ENCODE measurements around the gene BCCIP. TPM values are rescaled to one million over a fixed set of nuclear protein-coding genes. Genes with fewer than 3 reads are reported as not detected.

BCCIP gene
- total RNA-seq, 1 experiment from 2014 or later = 30.1 TPM

- DNase-seq (ENCODE audit: low spot score) = no peak
These were observed 21.4 kb downstream of the BCCIP start for GRCh38 chr10:125844751-125845221.

DNA sequence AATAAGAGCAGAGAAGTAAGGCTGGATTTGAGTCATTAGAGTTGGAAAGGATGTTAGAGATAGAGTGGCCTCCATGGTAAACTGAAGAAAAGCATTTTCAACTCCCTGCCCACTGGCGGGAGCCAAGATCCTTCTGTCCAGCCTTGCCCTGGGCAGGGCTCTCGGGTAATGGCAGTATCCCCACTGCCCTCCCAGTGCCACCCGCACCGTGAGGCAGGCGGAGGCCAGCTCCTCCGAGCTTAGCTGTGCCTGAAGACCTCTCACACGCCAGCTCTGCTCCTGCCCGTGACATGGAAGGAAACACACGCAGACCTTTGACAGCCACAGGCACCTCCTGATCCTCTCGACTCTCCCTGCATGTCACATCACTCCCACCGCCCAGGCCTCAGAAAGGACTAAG, 22.3 kb downstream of the BCCIP start:
- no peak for DNase-seq (ENCODE audit: low spot score)

- DNase-seq (ENCODE audit: low spot score) = no peak
These were observed 23.5 kb downstream of the BCCIP start for GRCh38 chr10:125846894-125847293.

DNA sequence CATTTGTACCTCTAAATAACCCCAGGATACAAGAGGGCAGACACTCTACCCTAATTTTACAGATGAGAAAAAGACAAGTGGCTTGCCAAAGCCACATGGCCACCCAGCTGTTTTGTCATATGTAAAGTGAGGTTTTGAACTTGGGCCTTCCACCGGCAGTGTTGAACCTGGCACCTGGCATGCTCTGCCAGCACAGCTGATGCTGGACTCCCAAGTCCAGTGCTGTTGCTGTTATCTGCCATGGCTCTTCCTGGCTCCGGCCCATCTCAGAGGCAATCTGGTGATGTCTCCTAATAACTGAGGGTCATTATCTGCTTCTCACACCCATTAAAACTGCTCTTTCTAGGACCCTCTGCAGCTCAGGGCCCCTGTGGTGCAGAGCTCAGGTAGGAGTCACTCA, 25.0 kb downstream of the BCCIP start:
- DNase-seq (ENCODE audit: low spot score) = no peak

DNA sequence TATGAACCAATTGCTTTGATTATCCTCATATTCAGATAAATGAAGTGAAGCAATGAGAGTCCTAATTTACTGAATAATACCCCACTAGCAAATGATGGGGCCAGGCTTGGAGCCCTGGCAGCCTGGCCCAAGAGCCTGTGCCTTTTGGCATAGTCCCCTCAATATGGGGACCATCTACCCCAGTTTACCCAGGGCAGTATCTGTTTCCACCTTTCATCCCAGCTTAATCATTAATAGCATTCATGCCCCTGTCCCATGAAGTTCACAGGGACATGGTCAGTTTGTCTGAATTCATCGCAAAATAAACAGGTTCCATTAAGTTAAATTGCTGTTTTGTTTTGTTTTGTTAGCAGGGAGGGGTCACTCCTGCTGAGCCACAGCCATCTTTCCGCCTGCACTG, 25.5 kb downstream of the BCCIP start:
- DNase-seq (ENCODE audit: low spot score) = no peak

- DNase-seq (ENCODE audit: low spot score) = no peak
These were observed 26.1 kb downstream of the BCCIP start for GRCh38 chr10:125849448-125849847.

DNA sequence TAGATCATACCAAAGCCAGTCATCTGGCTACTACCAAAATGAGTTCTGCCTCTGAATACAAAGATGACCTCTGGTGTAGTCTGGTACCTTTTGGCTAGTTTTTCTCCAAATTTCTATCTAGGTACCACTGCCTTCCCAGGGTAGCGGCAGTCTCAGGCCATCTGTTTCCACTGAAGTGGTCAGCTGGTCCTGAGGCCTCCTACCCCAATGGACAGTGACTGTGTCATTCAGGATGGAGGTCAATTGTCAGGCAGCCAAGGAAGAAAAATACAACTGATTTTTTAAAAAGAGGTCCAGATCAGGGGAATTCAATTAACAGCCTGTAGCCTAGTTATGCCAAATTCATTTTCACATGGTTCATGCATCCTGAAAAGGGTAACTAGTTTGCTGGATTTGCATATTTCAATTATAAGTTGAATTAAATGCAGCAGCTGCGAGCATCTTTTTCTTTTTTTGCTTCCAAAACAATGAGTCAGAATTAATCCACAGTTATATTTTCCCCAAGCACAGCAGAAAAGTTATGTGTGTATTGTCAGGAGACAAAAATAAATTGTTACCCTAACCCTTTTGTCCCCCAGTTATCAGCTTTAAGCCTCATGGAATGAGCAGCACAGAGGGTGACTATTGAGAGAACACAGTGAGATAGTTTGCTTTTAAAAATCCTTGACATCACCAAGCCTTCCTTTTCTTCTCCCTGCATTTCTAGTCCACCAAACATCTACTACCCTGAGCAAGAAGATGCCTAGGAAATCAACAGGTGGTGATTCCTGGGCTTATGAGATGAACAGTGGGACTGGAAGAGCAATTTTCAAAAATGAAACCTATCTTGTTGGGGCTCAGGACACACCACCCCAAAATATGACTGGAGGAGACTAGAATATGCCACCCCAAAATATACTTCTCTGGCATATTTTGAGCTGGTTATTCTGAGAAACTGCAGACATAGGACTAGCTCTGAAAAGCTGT, 27.7 kb downstream of the BCCIP start:
- DNase-seq (ENCODE audit: low spot score) = no peak

- DNase-seq (ENCODE audit: low spot score) = no peak
These were observed 29.1 kb downstream of the BCCIP start for GRCh38 chr10:125852487-125852886.

- DNase-seq (ENCODE audit: low spot score) = no peak
These were observed 33.9 kb downstream of the BCCIP start for GRCh38 chr10:125857185-125857760.

- no peak for DNase-seq (ENCODE audit: low spot score)
These were observed 35.9 kb downstream of the BCCIP start for GRCh38 chr10:125859128-125859817.

- no peak for DNase-seq (ENCODE audit: low spot score)
These were observed 41.8 kb downstream of the BCCIP start for GRCh38 chr10:125865120-125865519.

DNA sequence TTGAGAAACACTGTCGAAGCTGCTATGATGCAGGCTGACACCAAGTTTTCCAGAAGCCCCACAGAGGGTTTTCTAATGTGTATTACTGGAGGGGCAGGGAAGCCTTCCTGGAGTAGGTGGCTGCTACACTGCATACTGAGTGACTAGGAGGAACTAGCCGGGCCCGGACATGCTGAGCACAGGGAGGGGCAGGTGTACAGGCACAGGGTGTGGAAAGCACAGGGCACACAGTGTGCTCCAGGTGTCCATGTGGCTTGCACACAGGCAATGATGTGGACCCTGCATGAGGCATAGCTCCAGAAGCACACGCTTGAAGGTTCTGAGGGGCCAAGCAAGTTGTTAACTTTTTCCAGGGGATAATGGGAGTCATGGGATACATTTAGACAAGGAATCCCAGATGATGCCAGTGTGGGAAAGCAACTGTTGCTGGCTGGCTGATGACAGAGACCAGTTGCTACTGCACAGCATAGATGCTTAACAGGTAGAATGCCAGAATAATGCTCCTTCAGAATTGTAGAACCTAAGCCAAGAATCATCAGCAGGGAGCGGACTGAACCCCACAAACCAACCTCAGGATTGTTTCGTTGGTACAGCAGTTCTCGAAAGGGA, 43.2 kb downstream of the BCCIP start:
- no peak for DNase-seq (ENCODE audit: low spot score)

DNA sequence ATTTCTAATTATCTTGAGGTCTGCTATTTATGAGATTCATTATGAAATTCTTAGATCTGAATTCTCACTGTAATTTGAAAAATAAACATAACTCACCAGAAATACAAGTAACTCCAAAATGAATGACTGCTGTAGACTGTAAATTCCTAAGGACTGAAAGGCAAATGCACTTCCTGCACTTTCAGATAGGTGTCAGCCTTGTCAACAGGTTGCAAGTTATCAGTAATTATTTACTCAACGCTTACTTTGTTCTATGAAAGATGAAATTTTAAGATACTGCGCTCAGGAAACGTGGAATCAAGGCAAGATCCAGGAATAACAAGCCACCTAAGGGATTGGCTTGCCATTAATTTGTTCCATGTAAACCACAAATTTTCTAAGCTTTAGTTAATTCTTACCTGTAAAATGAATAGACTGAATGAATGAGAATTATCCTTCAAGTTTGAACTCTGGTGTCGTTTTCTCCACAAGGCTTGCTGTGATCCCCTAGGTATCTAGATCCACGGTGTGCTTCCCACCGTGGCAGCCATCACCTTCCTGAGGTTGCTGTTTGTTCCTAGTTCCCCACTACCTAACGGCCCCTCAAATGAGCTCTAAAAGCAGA, 45.1 kb downstream of the BCCIP start:
- peak; percentile 78 for DNase-seq (ENCODE audit: low spot score)

DNA sequence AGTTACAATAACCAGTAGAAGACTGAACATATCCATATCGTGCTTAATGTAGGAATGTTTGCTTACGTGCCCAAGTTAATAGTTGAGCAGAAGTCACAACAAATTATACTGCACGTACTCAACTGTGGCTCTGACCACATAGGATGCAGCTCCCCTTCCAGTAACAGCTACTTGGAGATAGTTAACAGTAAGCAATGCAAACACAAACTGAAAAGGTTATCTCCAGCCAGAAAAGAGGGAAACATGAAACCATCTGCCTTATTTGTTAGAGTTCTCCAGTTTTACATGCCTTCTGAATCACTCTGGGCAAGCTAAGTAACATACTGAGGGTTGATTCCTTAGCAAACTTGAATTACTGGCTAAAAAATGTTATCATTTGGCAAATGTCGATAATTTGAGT, 48.0 kb downstream of the BCCIP start:
- DNase-seq (ENCODE audit: low spot score) = no peak

GRCh38 chr10:125878957-125879835, 55.9 kb downstream of the BCCIP start:
- DNase-seq (ENCODE audit: low spot score) = peak; percentile 80

DNA sequence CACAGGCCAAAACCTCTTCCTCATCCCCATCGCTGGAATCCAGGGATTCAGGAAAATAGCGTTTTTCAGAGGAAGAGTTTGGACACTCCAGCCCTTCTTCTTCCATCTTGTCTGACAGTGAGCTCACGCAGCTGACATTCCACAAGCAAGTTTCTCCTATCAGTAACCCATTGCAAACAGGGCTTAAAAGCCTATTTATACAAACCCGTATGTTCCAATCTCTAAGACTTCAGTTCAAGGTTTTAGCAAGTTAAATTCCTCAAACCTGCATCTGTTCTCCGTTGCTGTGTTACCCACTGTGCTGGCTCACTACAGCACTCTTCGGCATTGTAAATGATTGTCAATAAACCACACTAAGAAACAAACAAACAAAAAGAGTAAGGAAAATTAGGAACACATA, 57.4 kb downstream of the BCCIP start:
- DNase-seq (ENCODE audit: low spot score) = no peak

DNA sequence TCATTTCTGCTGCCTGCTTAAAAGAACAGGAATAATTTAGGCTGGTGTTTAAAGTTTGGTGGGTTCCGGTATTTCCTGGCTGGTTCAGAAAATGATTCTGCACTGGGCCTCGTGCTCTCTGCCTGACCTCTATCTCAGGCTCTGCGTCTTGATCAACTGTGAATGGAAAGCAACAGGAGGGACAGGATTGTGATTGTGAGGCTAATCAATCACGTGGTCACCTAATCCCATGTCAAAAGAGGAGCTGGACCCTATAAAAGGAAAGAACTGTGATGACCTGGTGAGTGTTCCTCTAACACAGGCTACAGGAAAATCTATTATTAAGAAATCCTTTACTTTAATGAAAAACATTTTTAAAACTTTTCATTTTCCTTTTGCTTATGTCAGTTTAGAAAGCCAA, 57.8 kb downstream of the BCCIP start, which contains the start of gene DHX32:
TSS of gene DHX32 (minus strand) at position 101 of the 400 bp plus-strand sequence. CDS start 468 bp downstream, outside the sequence.
- no peak for DNase-seq (ENCODE audit: low spot score)

GRCh38 chr10:125882596-125882995, 59.2 kb downstream of the BCCIP start:
- DNase-seq (ENCODE audit: low spot score) = no peak

GRCh38 chr10:125883211-125883610, 59.9 kb downstream of the BCCIP start:
- no peak for DNase-seq (ENCODE audit: low spot score)

Data from HT-29 (cell line).